ENCODE measurements around the gene DLGAP4. TPM values are rescaled to one million over a fixed set of nuclear protein-coding genes. Genes with fewer than 3 reads are reported as not detected.

DLGAP4 gene
- total RNA-seq, 4 donors from 2014 or later = 18.8 to 46.7 (median 45.0) TPM

DNA sequence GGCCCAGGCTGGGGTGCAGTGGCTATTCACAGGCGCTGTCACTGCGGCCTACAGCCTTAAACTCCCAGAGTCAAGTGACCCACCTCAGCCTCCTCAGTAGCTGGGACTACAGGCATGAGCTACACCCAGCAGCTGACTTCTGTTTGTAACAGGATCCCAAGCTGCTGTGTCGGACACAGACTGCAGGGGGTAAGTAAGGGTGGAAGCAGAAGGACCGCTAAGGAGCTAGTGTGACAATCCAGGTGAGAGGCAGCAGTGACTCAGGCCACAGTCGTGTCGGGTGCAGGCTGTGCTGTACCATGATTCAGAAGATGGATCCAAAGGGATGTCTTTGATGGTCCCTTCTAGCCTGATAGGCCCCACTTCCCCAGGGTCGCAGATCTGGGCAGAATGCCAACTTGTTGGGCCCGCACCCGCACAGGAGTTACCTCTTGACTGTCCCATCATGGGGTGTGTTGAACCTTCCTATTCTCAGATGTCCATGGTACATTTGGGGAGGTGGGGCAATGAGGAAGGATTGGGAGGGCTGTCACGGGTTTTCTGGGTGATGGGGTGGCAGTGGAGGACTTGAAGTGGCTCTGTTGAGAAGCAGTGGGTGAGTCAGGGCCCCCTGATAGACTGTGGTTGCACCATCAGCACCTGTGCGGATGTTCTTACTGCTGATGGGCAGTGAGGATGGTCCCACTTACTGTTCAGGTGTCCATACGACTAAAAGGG is 44.6 kb upstream of the DLGAP4 start:
- ATAC-seq (no peak), DNase-seq (no peak)
- intact Hi-C loops (cut with DNase I; ENCODE audit: low total_unique reads) = no loop called here

DNA sequence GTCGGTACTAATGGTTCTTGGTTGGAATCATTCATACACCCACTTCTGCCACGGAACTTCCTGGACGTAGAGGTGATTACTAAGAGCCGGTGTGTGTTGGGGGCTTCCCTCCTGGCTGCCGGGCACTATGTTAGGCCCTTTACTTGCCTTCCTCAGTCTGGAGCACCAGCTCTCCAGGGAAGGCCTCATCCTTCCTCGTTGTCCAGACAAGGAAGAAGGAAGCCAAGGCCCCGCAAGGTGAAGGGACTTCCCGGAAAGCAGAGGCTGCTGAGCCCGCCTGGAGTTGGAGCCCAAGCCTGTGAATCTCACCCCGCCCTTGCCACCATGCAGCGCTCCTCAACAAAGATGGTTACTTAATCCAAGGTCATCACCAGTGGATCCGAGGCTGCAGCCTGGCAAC is 43.7 kb upstream of the DLGAP4 start:
- ATAC-seq = no peak
- in situ Hi-C loops (cut with MboI; ENCODE audit: low sequenced_read_pairs in 4 of 4) = no loop called here
- intact Hi-C loops (cut with DNase I; ENCODE audit: low total_unique reads) = no loop called here

More for the DNA sequence above, 44.6 kb upstream of the DLGAP4 start:
- H3K27me3 ChIP-seq = no peaks in the 10 kb centered on the region
- TF ChIP-seq, protein P1, sequence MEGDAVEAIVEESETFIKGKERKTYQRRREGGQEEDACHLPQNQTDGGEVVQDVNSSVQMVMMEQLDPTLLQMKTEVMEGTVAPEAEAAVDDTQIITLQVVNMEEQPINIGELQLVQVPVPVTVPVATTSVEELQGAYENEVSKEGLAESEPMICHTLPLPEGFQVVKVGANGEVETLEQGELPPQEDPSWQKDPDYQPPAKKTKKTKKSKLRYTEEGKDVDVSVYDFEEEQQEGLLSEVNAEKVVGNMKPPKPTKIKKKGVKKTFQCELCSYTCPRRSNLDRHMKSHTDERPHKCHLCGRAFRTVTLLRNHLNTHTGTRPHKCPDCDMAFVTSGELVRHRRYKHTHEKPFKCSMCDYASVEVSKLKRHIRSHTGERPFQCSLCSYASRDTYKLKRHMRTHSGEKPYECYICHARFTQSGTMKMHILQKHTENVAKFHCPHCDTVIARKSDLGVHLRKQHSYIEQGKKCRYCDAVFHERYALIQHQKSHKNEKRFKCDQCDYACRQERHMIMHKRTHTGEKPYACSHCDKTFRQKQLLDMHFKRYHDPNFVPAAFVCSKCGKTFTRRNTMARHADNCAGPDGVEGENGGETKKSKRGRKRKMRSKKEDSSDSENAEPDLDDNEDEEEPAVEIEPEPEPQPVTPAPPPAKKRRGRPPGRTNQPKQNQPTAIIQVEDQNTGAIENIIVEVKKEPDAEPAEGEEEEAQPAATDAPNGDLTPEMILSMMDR (IDR thresholded peaks at IDR 0.05 in 4 of 5, conservative IDR thresholded peaks at IDR 0.05 in 1 of 5) = no peak
- TF ChIP-seq POLR2A (IDR thresholded peaks at IDR 0.05) = no peak
- no peaks in the 10 kb centered on the region for H3K4me1 ChIP-seq
- H3K9me3 ChIP-seq = no peaks in the 10 kb centered on the region
- H3K4me3 ChIP-seq = no peak overlapping the region
- H3K27ac ChIP-seq = no peak overlapping the region
- in situ Hi-C loops (cut with MboI; ENCODE audit: low sequenced_read_pairs in 4 of 4) = no loop called here
- peaks cover 0 to 2% of the 10 kb centered on the region in 2 donors for H3K36me3 ChIP-seq

DNA sequence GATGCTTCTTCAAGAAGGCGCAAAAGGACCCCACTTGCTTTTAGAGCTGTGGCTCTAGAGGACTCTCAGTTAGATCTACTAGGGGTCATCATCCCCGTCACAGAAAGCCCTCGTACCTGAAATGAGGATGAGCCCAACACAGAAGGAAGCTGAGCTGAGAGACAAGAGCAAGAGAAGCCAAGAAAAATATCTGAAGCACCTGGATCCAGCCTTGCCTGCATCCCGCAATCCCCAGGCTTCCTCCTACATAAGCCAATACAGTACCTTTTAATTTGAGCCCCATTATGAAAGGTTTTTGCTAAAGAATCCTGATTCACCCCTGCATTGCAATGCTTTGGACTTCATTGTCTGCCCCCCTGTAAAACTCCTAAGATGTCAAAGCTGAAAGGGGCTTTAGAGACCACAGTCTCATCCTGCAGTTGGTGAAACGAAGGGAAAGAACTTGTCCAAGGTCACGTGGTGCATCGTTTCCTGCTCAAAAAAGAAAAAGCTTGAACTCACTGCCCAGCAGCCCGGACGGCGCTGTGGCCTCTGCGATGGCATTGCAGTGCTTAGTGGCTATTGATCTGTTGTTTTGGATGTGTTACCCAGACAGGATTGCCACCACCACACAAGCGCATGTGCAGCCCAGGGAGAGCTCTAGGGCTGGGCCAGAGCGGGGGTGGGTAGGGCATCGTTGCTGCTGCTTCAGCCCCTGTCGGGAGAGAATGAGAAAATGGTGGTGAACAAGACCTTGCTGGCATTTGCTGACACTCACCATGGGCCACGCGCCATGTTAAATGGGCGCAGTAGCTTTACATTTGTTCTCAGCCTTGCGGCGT is 41.5 kb upstream of the DLGAP4 start:
- H3K27ac ChIP-seq = no peak overlapping the region
- ATAC-seq (no peak), DNase-seq (no peak)
- TF ChIP-seq, protein P1 (IDR thresholded peaks at IDR 0.05 in 4 of 5, conservative IDR thresholded peaks at IDR 0.05 in 1 of 5) = no peak
- TF ChIP-seq POLR2A (IDR thresholded peaks at IDR 0.05) = no peak
- intact Hi-C loops (cut with DNase I; ENCODE audit: low total_unique reads) (no loop called here), in situ Hi-C loops (cut with MboI; ENCODE audit: low sequenced_read_pairs in 4 of 4) (no loop called here)
- H3K36me3 ChIP-seq = no peaks in the 10 kb centered on the region
- H3K4me1 ChIP-seq = no peaks in the 10 kb centered on the region
- H3K27me3 ChIP-seq = no peaks in the 10 kb centered on the region
- no peak overlapping the region for H3K4me3 ChIP-seq
- H3K9me3 ChIP-seq = no peaks in the 10 kb centered on the region

More for the DNA sequence above, 43.7 kb upstream of the DLGAP4 start:
- Histone ChIP-seq H3K27ac (no peak overlapping the region), H3K9me3 (no peaks in the 10 kb centered on the region), H3K36me3 (no peaks in the 10 kb centered on the region), H3K4me3 (no peak overlapping the region), H3K27me3 (no peaks in the 10 kb centered on the region), H3K4me1 (no peaks in the 10 kb centered on the region)
- TF ChIP-seq POLR2A (IDR thresholded peaks at IDR 0.05) = no peak
- TF ChIP-seq, protein P1 (IDR thresholded peaks at IDR 0.05 in 4 of 5, conservative IDR thresholded peaks at IDR 0.05 in 1 of 5) = no peak
- DNase-seq = no peak

DNA sequence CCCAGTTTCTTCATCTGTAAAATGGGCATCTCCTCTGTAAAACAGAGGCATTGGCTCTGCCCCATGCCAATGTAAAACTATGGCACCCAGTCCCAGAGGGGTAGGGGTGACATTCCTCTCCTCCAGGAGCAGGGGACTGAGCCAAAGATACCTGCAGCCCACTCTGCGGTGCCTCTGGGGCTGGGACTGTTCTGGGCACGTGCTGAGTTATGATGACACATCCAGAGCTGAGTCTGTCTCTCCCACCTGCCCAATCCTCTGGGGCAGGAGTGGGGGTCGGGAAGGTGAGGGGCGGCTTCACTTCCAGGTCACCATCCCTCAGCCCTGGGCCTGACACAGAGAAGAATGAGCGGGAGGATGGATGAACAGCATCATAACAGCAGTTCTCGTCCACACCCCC is 40.0 kb upstream of the DLGAP4 start:
- Histone ChIP-seq H3K9me3 (no peaks in the 10 kb centered on the region), H3K4me1 (no peaks in the 10 kb centered on the region), H3K36me3 (no peaks in the 10 kb centered on the region), H3K27ac (no peak overlapping the region), H3K27me3 (no peaks in the 10 kb centered on the region), H3K4me3 (no peak overlapping the region)
- in situ Hi-C loops (cut with MboI; ENCODE audit: low sequenced_read_pairs in 4 of 4) = no loop called here
- intact Hi-C loops (cut with DNase I; ENCODE audit: low total_unique reads) = no loop called here
- TF ChIP-seq, protein P1 (IDR thresholded peaks at IDR 0.05 in 4 of 5, conservative IDR thresholded peaks at IDR 0.05 in 1 of 5) = no peak
- TF ChIP-seq POLR2A (IDR thresholded peaks at IDR 0.05) = no peak
- ATAC-seq (no peak), DNase-seq (no peak)

All from gastrocnemius medialis (tissue), 4 donors.